SK-N-SH (cell line): ENCODE measurements around the gene PEPD. TPM values are rescaled to one million over a fixed set of nuclear protein-coding genes. Genes with fewer than 3 reads are reported as not detected.

Experiments used
- CTCF ChIA-PET: fragments of 300-600, 350-600 bp; formaldehyde crosslinking; extraction: SDS; loops from one replicate; lab custom pipeline; 2021; lab: Yijun Ruan, JAX
- POLR2A ChIA-PET: fragments of 350-600 bp; sonication (Branson Sonifier 250); formaldehyde crosslinking; extraction: SDS; loops from one replicate; lab custom pipeline; 2020; ENCODE audit warnings: antibody characterized with exemption, inconsistent platforms; lab: Yijun Ruan, JAX
- DNase-seq: peaks from one replicate; pipeline ENCODE4 v3.0.0; 2012
- H2AFZ ChIP-seq: fragments of 200-600 bp; sonication (generic); 2 replicates; pipeline ENCODE4 v1.8.1; 2016; ENCODE audit warnings: antibody characterized with exemption, mild to moderate bottlenecking, low read depth
- H3F3A ChIP-seq: fragments of 200-600 bp; sonication (generic); replicated peaks from 2 replicates; pipeline ENCODE3; 2016; ENCODE audit warnings: antibody characterized with exemption, mild to moderate bottlenecking; ENCODE audit not compliant: insufficient read depth
- H3K27ac ChIP-seq, 2 experiments: fragments of 200-500 bp in 1 of 2; fragments of 200-600 bp in 1 of 2; sonication (Bioruptor generic) in 1 of 2; sonication (generic), shearing (Covaris generic) in 1 of 2; 2 replicates each; pipeline versions ENCODE4 v1.5.1 to v1.6.1; 2014 to 2016; ENCODE audit warnings: low read depth in 2 of 2, inconsistent platforms in 1 of 2, low read length in 1 of 2, mild to moderate bottlenecking in 1 of 2, mixed read lengths in 1 of 2
- H3K27me3 ChIP-seq: fragments of 200-600 bp; sonication (generic), shearing (Covaris generic); 2 replicates; pipeline ENCODE4 v1.6.1; 2016; ENCODE audit warnings: mixed run types; ENCODE audit not compliant: insufficient read depth
- H3K36me3 ChIP-seq, 2 experiments: fragments of 200-500 bp in 1 of 2; fragments of 200-600 bp in 1 of 2; sonication (Bioruptor generic) in 1 of 2; sonication (generic) in 1 of 2; replicated peaks in 1 of 2; 2 replicates each; pipeline versions ENCODE3 to v1.5.1; 2014 to 2016; ENCODE audit warnings: low read length in 1 of 2, mild to moderate bottlenecking in 1 of 2; ENCODE audit not compliant: insufficient read depth in 2 of 2, control insufficient read depth in 1 of 2
- H3K4me1 ChIP-seq, 2 experiments: fragments of 200-500 bp in 1 of 2; fragments of 200-600 bp in 1 of 2; sonication (Bioruptor generic) in 1 of 2; sonication (generic), shearing (Covaris generic) in 1 of 2; 2 replicates each; pipeline versions ENCODE4 v1.5.1 to v1.6.1; 2014 to 2016; ENCODE audit warnings: low read depth in 1 of 2, low read length in 1 of 2, mixed run types in 1 of 2; ENCODE audit not compliant: insufficient read depth in 2 of 2, control insufficient read depth in 1 of 2
- H3K4me2 ChIP-seq: fragments of 200-600 bp; sonication (generic), shearing (Covaris generic); 2 replicates; pipeline ENCODE4 v1.6.1; 2017; ENCODE audit warnings: mixed run types
- H3K4me3 ChIP-seq, 2 experiments: fragments of 200-500 bp in 1 of 2; fragments of 200-600 bp in 1 of 2; sonication (Bioruptor generic) in 1 of 2; sonication (generic), shearing (Covaris generic) in 1 of 2; 2 replicates each; pipeline versions ENCODE4 v1.5.1 to v1.8.1; 2014 to 2016; ENCODE audit warnings: low read depth in 2 of 2, inconsistent platforms in 1 of 2, low read length in 1 of 2, mild to moderate bottlenecking in 1 of 2, mixed read lengths in 1 of 2, moderate library complexity in 1 of 2
- H3K79me2 ChIP-seq: fragments of 200-600 bp; sonication (generic); 2 replicates; pipeline ENCODE4 v1.8.1; 2017; ENCODE audit warnings: mild to moderate bottlenecking; ENCODE audit not compliant: insufficient read depth
- H3K9ac ChIP-seq: fragments of 200-600 bp; sonication (generic); 2 replicates; pipeline ENCODE4 v1.6.1; 2017; ENCODE audit warnings: mixed run types
- H3K9me2 ChIP-seq: fragments of 200-600 bp; sonication (generic); 2 replicates; pipeline ENCODE4 v1.6.1; 2017; ENCODE audit warnings: mixed run types
- H3K9me3 ChIP-seq: fragments of 200-600 bp; sonication (generic); 2 replicates; pipeline ENCODE4 v1.6.1; 2017; ENCODE audit warnings: mixed run types, mild to moderate bottlenecking, moderate library complexity
- H4K20me1 ChIP-seq: fragments of 200-600 bp; sonication (generic); 2 replicates; pipeline ENCODE4 v1.6.1; 2017; ENCODE audit warnings: mild to moderate bottlenecking, mixed run types; ENCODE audit not compliant: insufficient read depth
- CHD2 ChIP-seq: fragments of 150-350 bp; IDR thresholded peaks from 2 replicates; pipeline ENCODE4 v1.6.1; 2018; ENCODE audit warnings: low read length; ENCODE audit not compliant: partially characterized antibody
- EZH2phosphoT487 ChIP-seq: fragments of 200-600 bp; sonication (generic); IDR thresholded peaks from 2 replicates; pipeline ENCODE4 v1.6.1; 2017; ENCODE audit warnings: low read depth, mixed run types, mild to moderate bottlenecking, antibody characterized with exemption, moderate library complexity, borderline replicate concordance
- FOXM1 ChIP-seq: IDR thresholded peaks from 2 replicates; pipeline ENCODE4 v1.4.0; 2012; ENCODE audit warnings: low read depth, mild to moderate bottlenecking
- GABPA ChIP-seq: IDR thresholded peaks from 2 replicates; pipeline ENCODE4 v1.4.0; 2012; ENCODE audit warnings: low read depth, mild to moderate bottlenecking
- GATA2 ChIP-seq: sonication (generic); formaldehyde crosslinking; IDR thresholded peaks from 2 replicates; pipeline ENCODE4 v1.5.0; 2020; ENCODE audit warnings: mild to moderate bottlenecking, missing genetic modification reagents
- JUND ChIP-seq: IDR thresholded peaks from 2 replicates; pipeline ENCODE4 v1.4.0; 2012
- MEF2A ChIP-seq: IDR thresholded peaks from 2 replicates; pipeline ENCODE4 v1.4.0; 2012; ENCODE audit warnings: low read depth, borderline replicate concordance
- MXI1 ChIP-seq: IDR thresholded peaks from 2 replicates; pipeline ENCODE4 v1.6.1; 2012; ENCODE audit warnings: mild to moderate bottlenecking, low read depth, low read length, improper control_type of control experiment
- NFIC ChIP-seq: IDR thresholded peaks from 2 replicates; pipeline ENCODE4 v1.4.0; 2012; ENCODE audit warnings: borderline replicate concordance
- NRF1 ChIP-seq: IDR thresholded peaks from 2 replicates; pipeline ENCODE4 v1.6.1; 2012; ENCODE audit warnings: low read depth, mild to moderate bottlenecking, low read length
- RCOR1 ChIP-seq: fragments of 150-350 bp; IDR thresholded peaks from 2 replicates; pipeline ENCODE4 v1.6.1; 2017; ENCODE audit warnings: antibody characterized with exemption, low read length
- SIN3A ChIP-seq: IDR thresholded peaks from 2 replicates; pipeline ENCODE4 v1.6.1; 2012; ENCODE audit warnings: low read depth, mild to moderate bottlenecking, low read length, moderate library complexity, borderline replicate concordance
- SMC3 ChIP-seq: IDR thresholded peaks from 2 replicates; pipeline ENCODE4 v1.6.1; 2012; ENCODE audit warnings: low read depth, low read length, improper control_type of control experiment
- TAF1 ChIP-seq: IDR thresholded peaks from 2 replicates; pipeline ENCODE4 v1.6.1; 2012; ENCODE audit warnings: low read depth, mild to moderate bottlenecking, low read length, moderate library complexity, borderline replicate concordance
- TCF12 ChIP-seq: IDR thresholded peaks from 2 replicates; pipeline ENCODE4 v1.4.0; 2012
- WGBS: methylation state at CpG from one replicate; pipeline ENCODE4 v1.1.6; 2017; ENCODE audit warnings: low lambda C conversion rate; 5-methylcytosine and 5-hydroxymethylcytosine counted together
- polyA plus RNA-seq, 3 experiments: library from polyadenylated mRNA; depleted of rRNA; stranded (reverse); fragments of >200 nt; gene quantifications; 2 replicates each; pipeline ENCODE4 v1.2.3, GENCODE V29; 2012
- TF ChIP-seq, protein P1 (sequence below): IDR thresholded peaks from 2 replicates; pipeline ENCODE4; 2012
- TF ChIP-seq, protein P2 (sequence below): IDR thresholded peaks from 2 replicates; pipeline ENCODE4 v1.6.1; 2012; ENCODE audit warnings: mild to moderate bottlenecking, low read depth, low read length, moderate library complexity
- TF ChIP-seq, protein P3 (sequence below): IDR thresholded peaks from 2 replicates; pipeline ENCODE4 v1.4.0; 2012; ENCODE audit warnings: low read depth, borderline replicate concordance
- TF ChIP-seq, protein P4 (sequence below): IDR thresholded peaks from 2 replicates; pipeline ENCODE4 v1.4.0; 2012; ENCODE audit warnings: low read depth, borderline replicate concordance

PEPD gene
- polyA plus RNA-seq, 1 of the 3 experiments (the other 2 are of a cell fraction): 88.9 TPM

DNA sequence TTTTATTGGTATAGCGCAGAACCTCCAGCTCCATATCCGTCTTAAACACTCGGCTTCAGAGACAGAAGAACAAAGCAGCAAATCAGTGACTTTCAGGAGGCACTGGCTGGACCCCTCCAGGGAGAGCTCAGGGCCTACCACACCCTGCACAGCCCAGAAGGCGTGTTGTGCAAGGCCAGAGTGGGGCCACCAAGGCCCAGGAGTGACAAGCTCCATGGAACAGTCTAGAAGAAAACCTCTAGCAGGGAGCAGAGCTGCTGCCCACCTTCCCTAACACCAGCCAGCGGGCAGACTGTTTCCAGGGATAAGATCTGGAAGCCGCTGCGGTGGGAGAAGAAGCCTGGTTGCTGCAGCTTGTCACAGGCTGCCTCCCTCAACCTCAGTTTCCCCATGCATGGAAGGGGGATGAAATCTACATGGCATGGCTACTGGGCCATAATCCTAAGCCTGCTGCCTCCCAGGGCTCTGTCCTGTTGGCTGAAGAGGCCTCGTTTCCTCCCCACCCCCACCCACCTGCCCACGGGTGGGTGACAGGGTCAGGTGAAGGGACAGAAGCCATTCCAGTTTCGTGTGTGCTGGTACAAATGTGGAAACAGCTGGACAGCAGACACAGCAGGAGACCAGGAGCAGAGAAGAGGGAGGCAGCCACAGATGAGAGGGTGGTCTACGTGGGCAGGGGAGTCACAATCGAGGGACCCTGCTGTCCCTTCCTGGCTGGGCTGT lies 57.4 kb downstream of the PEPD start:
- ChIA-PET CTCF (interaction anchor here (0.8 to 1.1 kb wide), 4 partner anchors 12 to 58 kb away, joined by 3 to 4 read pairs (median 3); no protein-coding TSS in a partner anchor), POLR2A (no interaction called here)
- H3K9me2 ChIP-seq: no peaks in the 10 kb centered on the region
- no peaks in the 10 kb centered on the region for H3F3A ChIP-seq
- no peaks in the 10 kb centered on the region for H4K20me1 ChIP-seq
- DNase-seq: no peak
- H3K9me3 ChIP-seq: no peaks in the 10 kb centered on the region
- no peak overlapping the region for H3K4me2 ChIP-seq
- no peak overlapping the region for H3K27ac ChIP-seq
- no peak overlapping the region for H3K9ac ChIP-seq
- no peaks in the 10 kb centered on the region; a peak in 1 of 4 replicates for H3K4me1 ChIP-seq
- H3K79me2 ChIP-seq: no peaks in the 10 kb centered on the region
- no peaks in the 10 kb centered on the region for H3K27me3 ChIP-seq
- H3K4me3 ChIP-seq: no peak overlapping the region
- H3K36me3 ChIP-seq: peaks cover 0 to 11% of the 10 kb centered on the region in 2 experiments
- WGBS: 78% methylated on average over 8 of the region's 12 CpGs
- no peak overlapping the region for H2AFZ ChIP-seq
- TF ChIP-seq GATA2 (no peak), SIN3A (no peak), NRF1 (no peak), EZH2phosphoT487 (no peak), FOXM1 (no peak), TCF12 (no peak), NFIC (no peak), RCOR1 (no peak), JUND (no peak), SMC3 (no peak), TAF1 (no peak), MXI1 (no peak), CHD2 (no peak), MEF2A (no peak), GABPA (no peak)
- TF ChIP-seq, protein P1, sequence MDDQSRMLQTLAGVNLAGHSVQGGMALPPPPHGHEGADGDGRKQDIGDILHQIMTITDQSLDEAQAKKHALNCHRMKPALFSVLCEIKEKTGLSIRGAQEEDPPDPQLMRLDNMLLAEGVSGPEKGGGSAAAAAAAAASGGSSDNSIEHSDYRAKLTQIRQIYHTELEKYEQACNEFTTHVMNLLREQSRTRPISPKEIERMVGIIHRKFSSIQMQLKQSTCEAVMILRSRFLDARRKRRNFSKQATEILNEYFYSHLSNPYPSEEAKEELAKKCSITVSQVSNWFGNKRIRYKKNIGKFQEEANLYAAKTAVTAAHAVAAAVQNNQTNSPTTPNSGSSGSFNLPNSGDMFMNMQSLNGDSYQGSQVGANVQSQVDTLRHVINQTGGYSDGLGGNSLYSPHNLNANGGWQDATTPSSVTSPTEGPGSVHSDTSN: no peak
- TF ChIP-seq, protein P2, sequence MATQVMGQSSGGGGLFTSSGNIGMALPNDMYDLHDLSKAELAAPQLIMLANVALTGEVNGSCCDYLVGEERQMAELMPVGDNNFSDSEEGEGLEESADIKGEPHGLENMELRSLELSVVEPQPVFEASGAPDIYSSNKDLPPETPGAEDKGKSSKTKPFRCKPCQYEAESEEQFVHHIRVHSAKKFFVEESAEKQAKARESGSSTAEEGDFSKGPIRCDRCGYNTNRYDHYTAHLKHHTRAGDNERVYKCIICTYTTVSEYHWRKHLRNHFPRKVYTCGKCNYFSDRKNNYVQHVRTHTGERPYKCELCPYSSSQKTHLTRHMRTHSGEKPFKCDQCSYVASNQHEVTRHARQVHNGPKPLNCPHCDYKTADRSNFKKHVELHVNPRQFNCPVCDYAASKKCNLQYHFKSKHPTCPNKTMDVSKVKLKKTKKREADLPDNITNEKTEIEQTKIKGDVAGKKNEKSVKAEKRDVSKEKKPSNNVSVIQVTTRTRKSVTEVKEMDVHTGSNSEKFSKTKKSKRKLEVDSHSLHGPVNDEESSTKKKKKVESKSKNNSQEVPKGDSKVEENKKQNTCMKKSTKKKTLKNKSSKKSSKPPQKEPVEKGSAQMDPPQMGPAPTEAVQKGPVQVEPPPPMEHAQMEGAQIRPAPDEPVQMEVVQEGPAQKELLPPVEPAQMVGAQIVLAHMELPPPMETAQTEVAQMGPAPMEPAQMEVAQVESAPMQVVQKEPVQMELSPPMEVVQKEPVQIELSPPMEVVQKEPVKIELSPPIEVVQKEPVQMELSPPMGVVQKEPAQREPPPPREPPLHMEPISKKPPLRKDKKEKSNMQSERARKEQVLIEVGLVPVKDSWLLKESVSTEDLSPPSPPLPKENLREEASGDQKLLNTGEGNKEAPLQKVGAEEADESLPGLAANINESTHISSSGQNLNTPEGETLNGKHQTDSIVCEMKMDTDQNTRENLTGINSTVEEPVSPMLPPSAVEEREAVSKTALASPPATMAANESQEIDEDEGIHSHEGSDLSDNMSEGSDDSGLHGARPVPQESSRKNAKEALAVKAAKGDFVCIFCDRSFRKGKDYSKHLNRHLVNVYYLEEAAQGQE: no peak
- TF ChIP-seq, protein P3, sequence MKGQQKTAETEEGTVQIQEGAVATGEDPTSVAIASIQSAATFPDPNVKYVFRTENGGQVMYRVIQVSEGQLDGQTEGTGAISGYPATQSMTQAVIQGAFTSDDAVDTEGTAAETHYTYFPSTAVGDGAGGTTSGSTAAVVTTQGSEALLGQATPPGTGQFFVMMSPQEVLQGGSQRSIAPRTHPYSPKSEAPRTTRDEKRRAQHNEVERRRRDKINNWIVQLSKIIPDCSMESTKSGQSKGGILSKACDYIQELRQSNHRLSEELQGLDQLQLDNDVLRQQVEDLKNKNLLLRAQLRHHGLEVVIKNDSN: no peak
- TF ChIP-seq, protein P4, sequence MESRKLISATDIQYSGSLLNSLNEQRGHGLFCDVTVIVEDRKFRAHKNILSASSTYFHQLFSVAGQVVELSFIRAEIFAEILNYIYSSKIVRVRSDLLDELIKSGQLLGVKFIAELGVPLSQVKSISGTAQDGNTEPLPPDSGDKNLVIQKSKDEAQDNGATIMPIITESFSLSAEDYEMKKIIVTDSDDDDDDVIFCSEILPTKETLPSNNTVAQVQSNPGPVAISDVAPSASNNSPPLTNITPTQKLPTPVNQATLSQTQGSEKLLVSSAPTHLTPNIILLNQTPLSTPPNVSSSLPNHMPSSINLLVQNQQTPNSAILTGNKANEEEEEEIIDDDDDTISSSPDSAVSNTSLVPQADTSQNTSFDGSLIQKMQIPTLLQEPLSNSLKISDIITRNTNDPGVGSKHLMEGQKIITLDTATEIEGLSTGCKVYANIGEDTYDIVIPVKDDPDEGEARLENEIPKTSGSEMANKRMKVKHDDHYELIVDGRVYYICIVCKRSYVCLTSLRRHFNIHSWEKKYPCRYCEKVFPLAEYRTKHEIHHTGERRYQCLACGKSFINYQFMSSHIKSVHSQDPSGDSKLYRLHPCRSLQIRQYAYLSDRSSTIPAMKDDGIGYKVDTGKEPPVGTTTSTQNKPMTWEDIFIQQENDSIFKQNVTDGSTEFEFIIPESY: no peak
